Left colon (tissue), 2 donors: ENCODE data around the gene CD72. TPM values are rescaled to one million over a fixed set of nuclear protein-coding genes. Genes with fewer than 3 reads are reported as not detected.
A peak's percentile ranks its signal among the peaks of the same experiment; 100 is the strongest.
"Not testable (repeated sequence)": the region's sequence is repeated elsewhere in the genome, so short reads cannot be mapped to it uniquely, and the experiment has no call there.

Experiments
- ATAC-seq: fragments of 200-7000 bp; cut with Tn5 transposase; one replicate; pipeline ENCODE4 v1.9.1; 2020; ENCODE audit warnings: mild to moderate bottlenecking, moderate library complexity
- DNase-seq, 2 donors: peaks; one replicate each; pipeline ENCODE4 v3.0.0-alpha.2; 2020
- intact Hi-C, 2 donors: fragments of 100-400 bp; cut with DNase I in 1 of 2; cut with micrococcal nuclease in 1 of 2; formaldehyde crosslinking; loops; one replicate each; pipeline versions ENCODE4 v1.11.2 to v1.14.0; 2022; cut with DNase I, micrococcal nuclease
- total RNA-seq, 2 donors: library from RNA; stranded (reverse); fragmentation: NEBNext Ultra II Directional; extraction: Animal tissue kit (Norgen Biotek cat#: 25700); gene quantifications; one replicate each; pipeline ENCODE4 v1.2.1, GENCODE V29; 2021
- donor health status: DM: no; HTN: no; CAD: no.
- donor health status: DM: yes; HTN: yes; CAD: no.

The CD72 gene
- total RNA-seq, 2 donors from 2014 or later: 1.2 to 2.2 TPM

- ATAC-seq (peak; percentile 16), DNase-seq (peak; percentile 26 to 41)
- intact Hi-C loops: loop anchor here in 1 of 2 donors (10.0 kb wide), 1 partner anchor 82 kb away; the partner anchor contains the start of genes CREB3 and TLN1
Observed at GRCh38 chr9:35652829-35653209, 34.6 kb upstream of the CD72 start.

- DNase-seq (peak; percentile 38 to 50), ATAC-seq (peak; percentile 77)
- intact Hi-C loops: loop anchor here in 1 of 2 donors (10.0 kb wide), 1 partner anchor 83 kb away; the partner anchor contains the start of genes CREB3 and TLN1
Observed at GRCh38 chr9:35651956-35652828, 34.0 kb upstream of the CD72 start.

GRCh38 chr9:35650341-35651158 lies 32.3 kb upstream of the CD72 start, which contains the start of gene SIT1:
TSS of gene SIT1 (minus strand) at chr9:35650931. CDS start at chr9:35650853, 78 bp downstream.
- peak in 1 of 2 donors; percentile 43 for DNase-seq
- no peak for ATAC-seq
- intact Hi-C loops: loop anchor here in 1 of 2 donors (10.0 kb wide), 1 partner anchor 84 kb away; the partner anchor contains the start of genes CREB3 and TLN1

- DNase-seq (peak in 1 of 2 donors; percentile 63), ATAC-seq (no peak)
- intact Hi-C loops: loop anchor here in 1 of 2 donors (10.0 kb wide), 1 partner anchor 85 kb away; the partner anchor contains the start of genes CREB3 and TLN1
Observed at GRCh38 chr9:35649431-35650340, 31.5 kb upstream of the CD72 start.

- intact Hi-C loops: no loop called here
- peak; percentile 89 to 96 for DNase-seq
- peak; percentile 91 for ATAC-seq
Observed at GRCh38 chr9:35646533-35647265, 28.5 kb upstream of the CD72 start.

GRCh38 chr9:35646153-35646532 lies 27.9 kb upstream of the CD72 start:
- intact Hi-C loops: no loop called here
- DNase-seq (peak; percentile 56 to 63), ATAC-seq (peak; percentile 72)

GRCh38 chr9:35645736-35646135 lies 27.5 kb upstream of the CD72 start:
- DNase-seq, intact Hi-C loops, ATAC-seq: not testable (repeated sequence)

GRCh38 chr9:35643046-35643445 lies 24.8 kb upstream of the CD72 start:
- intact Hi-C loops: no loop called here
- DNase-seq (no peak), ATAC-seq (no peak)

- intact Hi-C loops, ATAC-seq, DNase-seq: not testable (repeated sequence)
Observed at GRCh38 chr9:35641478-35641877, 23.3 kb upstream of the CD72 start.

- intact Hi-C loops, ATAC-seq, DNase-seq: not testable (repeated sequence)
Observed at GRCh38 chr9:35640431-35640830, 22.2 kb upstream of the CD72 start.

- no peak for DNase-seq
- intact Hi-C loops: no loop called here
- no peak for ATAC-seq
Observed at GRCh38 chr9:35639631-35640030, 21.4 kb upstream of the CD72 start.

GRCh38 chr9:35639225-35639624 lies 21.0 kb upstream of the CD72 start:
- DNase-seq, intact Hi-C loops, ATAC-seq: not testable (repeated sequence)

- DNase-seq, ATAC-seq, intact Hi-C loops: not testable (repeated sequence)
Observed at GRCh38 chr9:35638751-35639150, 20.5 kb upstream of the CD72 start.

GRCh38 chr9:35637427-35637955 lies 19.3 kb upstream of the CD72 start:
- DNase-seq, intact Hi-C loops, ATAC-seq: not testable (repeated sequence)

GRCh38 chr9:35636877-35637246 lies 18.6 kb upstream of the CD72 start:
- ATAC-seq, intact Hi-C loops, DNase-seq: not testable (repeated sequence)

- ATAC-seq: no peak
- no peak for DNase-seq
- intact Hi-C loops: no loop called here
Observed at GRCh38 chr9:35636135-35636876, 18.1 kb upstream of the CD72 start.

GRCh38 chr9:35635730-35636129 lies 17.5 kb upstream of the CD72 start:
- ATAC-seq (no peak), DNase-seq (no peak)
- intact Hi-C loops: no loop called here
